ENCODE measurements around the gene ESF1. TPM values are rescaled to one million over a fixed set of nuclear protein-coding genes. Genes with fewer than 3 reads are reported as not detected.

ESF1 gene
- total and polyA plus RNA-seq, 2 experiments from 2014 or later: 6.8 to 9.3 TPM

DNA sequence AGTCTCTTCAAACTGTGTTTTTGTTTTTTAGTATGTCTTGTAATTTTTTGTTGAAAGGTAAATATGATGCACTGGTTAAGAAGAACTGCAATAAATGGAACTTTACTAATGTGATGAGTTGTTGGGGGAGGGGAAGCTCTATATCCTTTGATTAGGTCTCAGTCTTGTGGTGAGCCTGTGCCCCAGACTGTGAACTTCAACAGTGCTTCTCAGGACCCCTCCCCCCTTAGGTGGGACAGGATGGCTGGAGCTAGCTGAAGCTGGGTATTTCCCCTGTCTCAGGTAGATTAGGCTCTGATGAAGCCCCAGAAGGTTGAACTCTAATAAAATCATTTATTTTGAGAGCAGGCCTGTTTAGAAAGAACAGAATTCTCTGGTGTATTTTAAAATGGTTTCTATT lies 114.6 kb downstream of the ESF1 start:
- H3K27me3 ChIP-seq: peaks cover 4% of the 10 kb centered on the region
- H3K9me3 ChIP-seq (ENCODE audit: low read depth): no peaks in the 10 kb centered on the region
- no peaks in the 10 kb centered on the region for H3K9me2 ChIP-seq (replicated peaks; ENCODE audit: insufficient read depth)
- TF ChIP-seq EZH2 (IDR thresholded peaks at IDR 0.05; ENCODE audit: borderline replicate concordance) (no peak), EZH2phosphoT487 (IDR thresholded peaks at IDR 0.05; ENCODE audit: low read depth, severe bottlenecking, unreplicated experiment) (no peak)
- DNase-seq (ENCODE audit: low spot score): no peak
- H3K27ac ChIP-seq: no peak overlapping the region
- H3K4me1 ChIP-seq (ENCODE audit: insufficient read depth): no peaks in the 10 kb centered on the region
- no peak overlapping the region for H3K4me3 ChIP-seq
- H3K4me2 ChIP-seq: no peak overlapping the region
- no peaks in the 10 kb centered on the region for H4K20me1 ChIP-seq (ENCODE audit: insufficient read depth, poor library complexity, severe bottlenecking)
- no peak overlapping the region for H2AFZ ChIP-seq
- no peaks in the 10 kb centered on the region for H3K36me3 ChIP-seq (replicated peaks; ENCODE audit: insufficient read depth, low read depth)
- H3K79me2 ChIP-seq: no peaks in the 10 kb centered on the region

DNA sequence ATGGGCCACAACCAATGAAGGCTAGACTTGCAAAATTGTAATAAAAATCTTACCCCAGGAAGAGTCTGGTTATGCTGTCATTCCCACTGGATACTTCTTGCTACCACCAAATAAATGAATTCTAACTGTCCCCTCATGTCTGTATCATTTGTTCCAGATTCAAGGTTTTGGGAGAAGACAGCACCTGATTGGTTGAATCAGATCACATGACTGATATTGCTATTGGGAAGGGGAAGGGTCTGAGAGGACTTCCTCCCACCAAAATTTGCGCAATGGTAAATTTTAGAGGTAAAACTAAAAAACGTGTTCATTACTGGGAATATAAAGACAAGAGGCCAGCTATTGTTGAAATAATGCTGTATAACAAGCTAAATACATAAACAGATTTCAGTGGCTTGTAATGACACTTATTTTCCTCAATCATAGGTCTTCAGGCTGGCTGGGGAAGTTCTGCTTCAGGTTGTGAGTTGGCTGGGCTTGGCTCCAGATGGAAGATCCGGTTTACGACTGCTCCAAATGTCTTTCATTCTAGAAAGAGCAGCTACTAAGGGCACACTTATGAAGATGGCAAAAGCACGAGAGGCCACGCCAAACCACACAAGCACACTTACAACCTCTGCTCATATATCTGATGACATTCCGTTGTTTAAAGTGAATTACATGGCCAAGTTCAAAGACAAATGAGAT lies 118.9 kb downstream of the ESF1 start:
- no peaks in the 10 kb centered on the region for H3K27me3 ChIP-seq
- no peaks in the 10 kb centered on the region for H4K20me1 ChIP-seq (ENCODE audit: insufficient read depth, poor library complexity, severe bottlenecking)
- no peak for DNase-seq (ENCODE audit: low spot score)
- no peak overlapping the region for H3K4me2 ChIP-seq
- H3K4me1 ChIP-seq (ENCODE audit: insufficient read depth): no peaks in the 10 kb centered on the region
- H3K4me3 ChIP-seq: no peak overlapping the region
- H3K27ac ChIP-seq: no peak overlapping the region
- 80% methylated on average over 7 of the region's 7 CpGs for WGBS (ENCODE audit: low lambda C conversion rate, missing lambda C conversion rate)
- H3K9me3 ChIP-seq (ENCODE audit: low read depth): no peaks in the 10 kb centered on the region
- H3K9me2 ChIP-seq (replicated peaks; ENCODE audit: insufficient read depth): no peaks in the 10 kb centered on the region
- TF ChIP-seq EZH2 (IDR thresholded peaks at IDR 0.05; ENCODE audit: borderline replicate concordance) (no peak), EZH2phosphoT487 (IDR thresholded peaks at IDR 0.05; ENCODE audit: low read depth, severe bottlenecking, unreplicated experiment) (no peak), CTCF (IDR thresholded peaks at IDR 0.05; ENCODE audit: poor library complexity) (no peak)
- no peaks in the 10 kb centered on the region for H3K36me3 ChIP-seq (replicated peaks; ENCODE audit: insufficient read depth, low read depth)
- H3K79me2 ChIP-seq: no peaks in the 10 kb centered on the region
- H2AFZ ChIP-seq: no peak overlapping the region

Other genes starting within 250 kb of the ESF1 start
- gene TASP1, start 146.0 kb downstream of the ESF1 start, total RNA-seq: 10.1 and 11.1 TPM in 2 replicates
- 12.9 and 13.7 TPM in 2 replicates for gene TASP1, start 146.0 kb downstream of the ESF1 start, polyA plus RNA-seq
- gene NDUFAF5, start 109 bp upstream of the ESF1 start, total RNA-seq: 16.6 and 19.9 TPM in 2 replicates
- 21.3 and 21.7 TPM in 2 replicates for gene NDUFAF5, start 109 bp upstream of the ESF1 start, polyA plus RNA-seq
- gene SEL1L2, start 205.7 kb upstream of the ESF1 start, total RNA-seq: not detected in 2 replicates
- gene SEL1L2, start 205.7 kb upstream of the ESF1 start, polyA plus RNA-seq: not detected in 2 replicates
- 3.1 and 4.8 TPM in 2 replicates for gene MACROD2, start 210.6 kb upstream of the ESF1 start, total RNA-seq
- 2.4 and 4.9 TPM in 2 replicates for gene MACROD2, start 210.6 kb upstream of the ESF1 start, polyA plus RNA-seq